ENCODE measurements around the gene TALDO1.

GRCh38 chr11:722346-722811, 24.9 kb upstream of the TALDO1 start:
- TF ChIP-seq CTCF (IDR thresholded peaks at IDR 0.05): no peak
- TF ChIP-seq POLR2A (IDR thresholded peaks at IDR 0.05): no peak
